GM21786 (cell line): ENCODE results near the gene ZNF628.
A peak's percentile ranks its signal among the peaks of the same experiment; 100 is the strongest.
"Not testable (repeated sequence)": the region's sequence is repeated elsewhere in the genome, so short reads cannot be mapped to it uniquely, and the experiment has no call there.

ENCODE experiments used
- ATAC-seq: cut with Tn5 transposase; IDR thresholded peaks from one replicate; pipeline ENCODE4 v1.9.1; 2021; ENCODE audit not compliant: unreplicated experiment

Gene ZNF628

DNA sequence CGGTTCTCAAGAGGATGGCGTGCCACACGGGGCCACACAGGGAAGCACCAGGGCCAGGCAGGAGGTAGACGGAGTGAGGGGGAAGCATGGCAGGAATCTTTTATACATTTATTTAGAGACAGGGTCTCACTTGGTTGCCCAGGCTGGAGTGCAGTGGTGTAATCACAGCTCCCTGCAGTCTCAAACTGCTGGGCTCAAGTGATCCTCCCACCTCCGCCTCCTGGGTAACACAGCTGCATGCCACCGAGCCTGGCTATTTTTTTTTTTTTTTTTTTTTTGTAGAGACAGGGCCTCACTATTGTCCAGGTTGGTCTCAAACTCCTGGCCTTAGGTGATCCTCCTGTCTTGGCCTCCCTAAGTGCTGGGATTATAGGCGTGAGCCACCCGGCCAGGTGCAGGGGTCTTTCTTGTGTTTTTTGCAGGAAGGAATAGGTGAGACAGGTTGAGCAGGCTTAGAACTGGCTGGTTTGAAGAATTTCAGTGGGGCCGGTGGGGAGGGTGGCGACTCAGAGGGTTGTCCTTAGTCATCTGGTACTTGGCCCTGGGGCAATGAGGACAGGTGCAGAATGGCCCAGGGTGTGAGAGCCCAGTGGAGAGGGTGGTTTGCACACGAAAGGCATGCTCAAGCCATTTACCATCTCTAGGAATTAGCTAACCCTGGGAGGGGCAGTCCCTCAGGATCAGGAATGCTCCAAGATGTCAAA, 19.4 kb downstream of the ZNF628 start:
- no peak for ATAC-seq

DNA sequence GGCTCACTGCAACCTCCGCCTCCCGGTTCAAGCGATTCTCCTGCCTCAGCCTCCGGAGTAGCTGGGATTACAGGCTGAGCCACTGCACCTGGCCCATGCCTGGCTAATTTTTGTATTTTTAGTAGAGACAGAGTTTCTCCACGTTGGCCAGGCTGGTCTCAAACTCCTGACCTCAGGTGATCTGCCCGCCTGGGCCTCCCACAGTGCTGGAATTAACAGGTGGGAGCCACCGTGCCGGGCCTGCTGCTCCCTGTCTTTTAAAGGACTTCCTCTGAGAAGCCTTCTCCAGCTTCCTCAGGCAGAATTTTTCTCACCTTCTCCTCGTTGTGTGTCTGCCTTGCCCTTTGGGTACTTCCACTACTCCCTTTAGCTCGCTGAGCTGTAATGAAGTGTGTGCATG, 20.4 kb downstream of the ZNF628 start:
- ATAC-seq = not testable (repeated sequence)

DNA sequence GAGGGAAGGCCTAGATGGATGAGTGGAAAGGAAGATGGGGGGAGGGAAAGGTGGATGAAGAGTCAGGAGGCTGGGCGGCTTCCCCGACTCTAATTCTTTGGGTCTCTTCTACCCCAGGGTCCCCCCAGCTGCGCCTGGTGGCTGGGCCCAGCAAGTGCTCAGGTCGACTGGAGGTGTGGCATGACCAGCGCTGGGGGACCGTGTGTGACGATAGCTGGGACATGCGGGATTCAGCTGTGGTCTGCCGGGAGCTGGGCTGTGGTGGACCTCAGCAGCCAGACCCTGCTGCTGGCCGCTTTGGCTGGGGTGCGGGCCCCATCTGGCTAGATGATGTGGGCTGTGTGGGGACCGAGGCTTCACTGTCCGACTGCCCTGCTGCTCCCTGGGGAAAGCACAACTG, 21.3 kb downstream of the ZNF628 start:
- ATAC-seq = no peak

DNA sequence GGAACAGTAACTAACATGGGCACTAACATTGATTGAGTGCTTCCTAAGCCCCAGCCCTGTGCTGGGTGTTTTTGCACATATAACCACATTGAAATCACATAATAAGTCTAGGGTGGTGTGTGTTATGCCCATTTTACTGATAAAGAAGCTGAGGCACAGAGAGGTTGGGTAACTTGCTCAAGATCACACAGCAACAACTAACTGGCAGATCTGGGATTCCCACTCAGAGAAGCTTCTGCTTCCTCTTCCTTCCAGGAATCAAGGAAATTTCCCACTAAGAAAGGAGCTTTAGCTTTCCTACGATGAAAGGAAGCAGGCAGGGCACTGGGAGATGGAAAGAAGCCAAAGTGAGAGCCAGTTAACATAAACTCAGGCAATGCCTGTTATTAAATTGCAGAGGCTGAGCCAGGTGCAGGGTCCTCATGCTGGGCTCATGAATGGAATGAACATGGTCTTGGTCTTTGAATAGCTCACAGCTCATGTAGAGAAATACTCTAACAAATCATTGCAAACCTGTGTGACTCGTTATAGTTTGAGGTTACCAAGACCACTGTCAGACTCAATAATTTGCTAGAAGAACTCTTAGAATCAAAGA, 21.9 kb downstream of the ZNF628 start:
- no peak for ATAC-seq

DNA sequence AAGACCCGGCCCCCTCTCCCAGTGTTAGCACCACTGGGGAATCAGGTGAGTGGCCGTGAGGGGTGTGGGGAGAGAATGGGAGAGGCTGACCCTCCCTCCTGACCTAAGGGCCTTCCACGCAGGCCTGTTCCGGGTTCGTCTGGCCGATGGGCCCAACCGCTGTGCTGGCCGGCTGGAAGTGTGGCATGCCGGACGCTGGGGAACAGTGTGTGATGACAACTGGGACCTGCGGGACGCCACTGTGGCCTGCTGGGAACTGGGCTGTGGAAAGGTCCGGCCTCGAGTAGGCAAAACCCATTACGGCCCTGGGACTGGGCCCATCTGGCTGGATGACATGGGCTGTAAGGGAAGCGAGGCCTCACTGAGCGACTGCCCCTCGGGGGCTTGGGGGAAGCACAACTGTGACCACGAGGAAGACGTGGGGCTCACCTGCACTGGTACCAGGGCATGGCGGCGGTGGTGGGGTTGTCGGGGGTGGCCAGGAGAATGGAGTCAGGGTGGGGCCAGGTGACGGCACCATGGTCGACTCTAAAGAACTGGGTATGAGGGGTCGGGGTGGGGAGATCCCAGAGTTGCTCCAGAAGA, 24.0 kb downstream of the ZNF628 start:
- no peak for ATAC-seq

DNA sequence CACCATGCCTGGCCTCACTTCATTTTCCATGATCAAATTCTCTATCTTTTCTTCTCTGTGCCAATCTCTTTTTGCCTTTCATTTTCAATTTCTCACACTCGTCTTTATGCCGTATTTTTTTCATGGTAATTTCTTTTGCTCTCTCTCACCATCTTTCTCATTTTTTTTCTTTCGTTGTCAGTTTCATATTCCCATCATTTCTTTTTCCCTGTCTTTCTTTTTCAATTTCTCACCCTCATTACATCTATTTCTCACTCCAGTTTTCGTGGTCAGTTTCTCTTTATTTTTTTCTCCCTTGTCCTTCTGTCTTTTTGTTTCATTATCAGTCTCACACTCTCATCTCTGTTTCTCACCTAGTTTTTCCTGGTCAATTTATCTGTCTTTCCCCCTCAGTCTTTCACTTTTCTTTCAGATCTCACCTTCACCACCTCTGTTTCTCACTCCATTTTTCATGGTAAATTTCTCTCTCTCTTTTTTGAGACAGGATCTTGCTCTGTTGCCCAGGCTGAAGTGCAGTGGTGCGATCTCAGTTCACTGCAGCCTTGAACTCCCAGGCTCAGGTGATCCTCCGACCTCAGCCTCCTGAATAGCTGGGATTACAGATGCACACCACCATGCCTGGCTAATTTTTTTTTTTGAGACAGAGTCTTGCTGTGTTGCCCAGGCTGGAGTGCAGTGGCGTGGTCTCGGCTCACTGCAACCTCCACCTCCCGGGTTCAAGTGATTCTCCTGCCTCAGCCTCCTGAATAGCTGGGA, 26.0 kb downstream of the ZNF628 start:
- no peak for ATAC-seq

DNA sequence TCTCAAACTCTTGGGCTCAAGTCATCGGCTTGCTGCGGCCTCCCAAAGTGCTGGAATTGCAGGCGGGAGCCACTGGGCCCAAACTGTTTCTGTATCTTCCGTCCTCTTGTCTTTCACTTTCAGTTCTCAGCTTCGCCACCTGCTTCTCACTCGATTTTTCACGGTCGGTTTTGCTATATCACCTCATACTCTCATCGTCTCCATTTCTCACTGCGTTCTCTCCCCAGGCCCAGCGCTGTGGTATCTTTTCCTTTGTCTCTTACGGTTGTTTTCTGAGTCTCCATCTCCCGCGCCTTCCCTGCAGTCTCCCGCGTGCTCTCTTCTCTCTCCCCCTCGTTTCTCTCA, 26.7 kb downstream of the ZNF628 start:
- no peak for ATAC-seq

DNA sequence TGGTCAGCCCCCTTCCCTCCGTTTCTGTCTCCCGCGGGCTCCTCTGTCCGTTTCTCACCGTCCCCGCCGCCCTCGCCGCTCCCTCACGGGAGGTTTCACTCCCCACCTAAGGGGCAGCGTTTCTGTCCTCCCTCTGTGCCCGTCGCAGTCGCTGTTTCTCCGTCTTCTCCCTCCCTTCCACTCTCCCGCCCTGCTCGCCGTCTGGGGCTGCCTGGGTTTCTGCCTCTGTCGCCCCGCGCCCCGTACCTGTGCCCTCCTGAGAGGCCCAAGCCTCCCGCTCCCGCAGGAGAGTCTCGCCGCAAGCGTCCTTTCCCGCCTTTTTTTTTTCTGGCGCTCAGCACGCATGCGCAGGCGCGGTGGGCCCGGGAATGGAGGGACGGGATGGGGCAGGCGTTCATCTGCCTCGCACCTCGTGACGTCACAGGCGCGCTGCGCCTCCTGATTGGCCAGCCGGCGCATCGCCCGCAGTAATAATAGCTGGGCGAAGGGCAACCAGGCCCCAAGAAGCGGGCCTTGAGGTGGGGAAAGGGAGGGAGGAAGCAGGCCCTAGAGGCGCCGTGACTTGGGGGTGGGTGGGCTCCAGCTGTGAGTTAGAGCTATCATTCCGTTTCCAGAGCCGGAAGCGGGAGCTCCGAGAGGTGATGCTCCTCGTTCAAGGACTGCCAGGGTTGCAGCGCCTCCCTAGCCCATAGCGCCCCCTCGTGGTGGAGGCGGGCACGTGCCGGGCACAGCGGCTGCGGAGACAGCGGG, 27.3 kb downstream of the ZNF628 start:
- ATAC-seq = peak; percentile 91

DNA sequence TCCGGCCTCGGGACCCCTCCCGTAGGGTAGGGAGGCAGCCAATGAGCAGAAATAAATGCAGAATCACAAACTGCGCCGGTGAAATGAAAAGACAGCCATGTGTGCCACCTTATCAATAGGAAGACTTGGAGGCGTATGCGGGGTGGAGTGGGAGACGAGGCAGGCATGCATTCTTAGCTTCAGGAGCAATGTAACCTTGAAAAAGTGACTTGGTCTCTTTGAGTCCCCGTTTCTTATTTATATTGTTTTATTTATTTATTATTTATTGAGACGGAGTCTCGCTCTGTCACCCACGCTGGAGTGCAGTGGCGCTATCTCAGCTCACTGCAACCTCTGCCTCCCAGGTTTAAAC, 27.8 kb downstream of the ZNF628 start:
- no peak for ATAC-seq

DNA sequence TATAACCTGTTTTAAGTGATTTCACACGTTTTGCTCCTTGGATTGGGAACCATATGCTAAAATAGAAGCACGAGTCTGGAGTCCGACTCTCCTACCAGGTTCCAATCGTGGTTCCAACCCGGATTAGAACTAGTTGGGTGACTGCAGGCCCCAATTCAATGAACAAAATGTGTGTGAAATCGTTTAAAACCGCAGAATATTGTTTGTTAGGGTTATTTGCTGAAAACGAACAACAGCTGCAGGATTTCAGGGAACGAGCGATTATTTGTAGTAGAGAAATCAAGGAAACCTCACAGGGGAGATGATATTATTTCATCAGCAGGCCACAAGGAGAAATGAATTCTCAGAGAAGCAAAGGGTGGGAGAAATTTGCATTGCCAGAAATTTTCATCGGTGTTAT, 28.6 kb downstream of the ZNF628 start:
- no peak for ATAC-seq

DNA sequence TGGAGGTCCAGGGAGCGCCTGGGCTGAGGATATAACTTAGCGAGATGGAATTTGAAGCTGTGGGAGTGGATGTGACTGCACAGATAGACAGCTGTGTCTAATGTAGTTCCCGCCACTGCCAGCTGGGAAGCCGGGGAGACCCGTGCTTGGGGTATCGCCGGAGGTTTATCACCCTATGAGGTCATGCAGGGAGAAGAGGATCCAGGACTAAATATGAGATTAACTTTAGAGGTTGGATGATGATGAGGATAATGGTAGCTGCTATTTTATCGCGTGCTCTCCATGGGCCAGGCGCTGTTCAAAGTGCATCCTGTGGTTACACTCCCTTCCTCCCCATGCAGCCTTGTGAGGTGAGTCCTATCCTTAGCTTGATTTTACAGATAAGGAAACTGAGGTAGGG, 31.7 kb downstream of the ZNF628 start:
- ATAC-seq = no peak

DNA sequence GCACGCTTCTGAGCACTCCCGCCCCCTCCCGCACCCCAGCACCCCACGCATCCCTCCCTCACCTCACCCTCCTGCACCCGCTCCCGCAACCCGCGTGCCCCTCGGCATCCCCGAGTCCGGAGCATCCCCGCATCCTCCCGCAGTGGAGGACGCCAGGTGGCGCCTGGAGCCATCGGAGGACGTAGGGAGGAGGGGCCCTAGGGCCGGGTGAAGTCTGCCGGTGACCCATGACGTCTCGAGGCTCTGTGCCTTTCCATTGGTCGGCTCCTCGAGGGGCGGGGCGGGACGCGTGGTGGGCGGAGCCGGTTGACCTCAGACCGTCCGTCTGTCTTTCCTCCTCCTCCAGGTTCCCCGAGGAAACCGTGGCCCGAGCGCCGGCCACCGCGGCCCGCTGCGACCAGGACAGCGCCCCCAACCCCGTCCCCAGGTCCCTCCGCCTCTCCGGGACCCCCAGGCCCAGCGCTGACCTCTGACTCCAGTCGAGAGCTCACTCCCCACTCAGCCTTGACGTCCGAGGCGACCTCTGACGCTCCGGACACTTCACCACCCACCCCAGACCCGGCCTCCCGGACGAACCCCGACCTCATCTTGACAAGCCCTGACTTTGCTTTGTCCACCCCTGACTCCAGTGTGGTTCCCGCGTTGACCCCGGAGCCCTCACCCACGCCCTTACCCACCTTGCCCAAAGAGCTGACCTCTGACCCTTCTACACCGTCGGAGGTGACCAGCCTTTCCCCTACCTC, 40.6 kb downstream of the ZNF628 start:
- ATAC-seq = peak; percentile 98

DNA sequence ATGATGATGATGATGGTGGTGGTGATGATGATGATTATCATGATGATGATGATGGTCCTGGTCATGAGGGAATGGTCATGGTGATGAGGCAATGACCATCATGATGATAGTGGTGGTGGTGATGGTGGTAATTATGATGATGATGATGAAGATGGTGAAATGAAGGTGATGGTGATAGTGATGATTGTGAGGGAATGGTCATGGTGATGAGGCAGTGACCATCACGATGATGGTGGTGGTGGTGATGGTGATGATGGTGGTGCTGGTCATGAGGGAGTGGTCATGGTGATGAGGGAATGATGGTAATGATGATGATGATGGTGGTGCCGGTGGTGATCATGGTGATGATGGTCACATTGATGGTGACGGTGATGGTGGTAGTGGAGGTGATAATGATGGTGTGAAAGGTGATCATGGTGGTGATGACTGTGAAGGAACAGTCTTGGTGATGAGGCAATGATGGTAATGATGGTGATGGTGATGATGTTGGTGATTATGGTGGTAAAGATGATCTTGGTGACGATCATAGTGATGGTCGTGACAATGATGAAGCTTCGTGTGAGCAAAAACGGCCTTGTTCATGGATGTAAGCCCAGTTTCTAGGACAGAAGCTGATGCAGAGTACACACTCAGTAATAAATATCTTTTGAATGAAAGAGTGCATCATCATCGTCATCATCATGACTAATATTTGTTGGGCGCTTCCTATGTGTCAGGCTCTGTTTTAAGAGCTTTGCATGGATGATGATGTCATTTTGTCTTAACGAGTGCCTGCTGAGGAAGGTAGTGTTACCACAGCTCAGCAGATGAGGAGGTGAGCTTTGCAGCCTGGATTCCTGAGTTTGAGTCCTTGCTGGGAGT, 43.3 kb downstream of the ZNF628 start:
- ATAC-seq = no peak

DNA sequence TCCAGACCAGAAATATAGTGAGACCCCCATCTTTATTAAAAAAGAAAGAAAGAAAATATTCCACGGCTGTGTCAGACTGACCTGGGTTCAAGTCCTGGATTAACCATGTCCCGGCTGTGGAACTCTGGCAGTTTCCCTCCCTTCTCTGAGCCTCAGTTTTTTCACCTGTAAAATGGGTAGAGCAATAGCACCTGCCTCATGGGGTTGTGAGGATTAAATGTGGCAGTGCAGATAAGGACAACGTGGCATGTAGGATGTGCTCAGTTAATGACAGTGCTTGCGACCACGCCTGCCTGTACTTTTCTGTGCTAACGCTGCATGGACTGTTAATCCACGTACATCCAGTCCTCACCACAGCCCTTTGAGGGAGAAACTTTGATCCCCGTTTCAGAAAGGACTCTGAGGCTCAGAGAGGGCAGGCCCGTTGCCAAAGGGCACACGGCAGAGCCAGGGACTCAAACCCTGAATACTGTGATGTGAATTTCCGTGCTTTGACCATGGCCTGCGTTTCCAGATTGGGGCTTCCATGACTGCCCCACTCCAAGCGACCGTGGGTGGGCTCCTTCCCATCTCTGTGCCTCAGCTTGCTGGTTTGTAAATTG, 44.4 kb downstream of the ZNF628 start:
- no peak for ATAC-seq

DNA sequence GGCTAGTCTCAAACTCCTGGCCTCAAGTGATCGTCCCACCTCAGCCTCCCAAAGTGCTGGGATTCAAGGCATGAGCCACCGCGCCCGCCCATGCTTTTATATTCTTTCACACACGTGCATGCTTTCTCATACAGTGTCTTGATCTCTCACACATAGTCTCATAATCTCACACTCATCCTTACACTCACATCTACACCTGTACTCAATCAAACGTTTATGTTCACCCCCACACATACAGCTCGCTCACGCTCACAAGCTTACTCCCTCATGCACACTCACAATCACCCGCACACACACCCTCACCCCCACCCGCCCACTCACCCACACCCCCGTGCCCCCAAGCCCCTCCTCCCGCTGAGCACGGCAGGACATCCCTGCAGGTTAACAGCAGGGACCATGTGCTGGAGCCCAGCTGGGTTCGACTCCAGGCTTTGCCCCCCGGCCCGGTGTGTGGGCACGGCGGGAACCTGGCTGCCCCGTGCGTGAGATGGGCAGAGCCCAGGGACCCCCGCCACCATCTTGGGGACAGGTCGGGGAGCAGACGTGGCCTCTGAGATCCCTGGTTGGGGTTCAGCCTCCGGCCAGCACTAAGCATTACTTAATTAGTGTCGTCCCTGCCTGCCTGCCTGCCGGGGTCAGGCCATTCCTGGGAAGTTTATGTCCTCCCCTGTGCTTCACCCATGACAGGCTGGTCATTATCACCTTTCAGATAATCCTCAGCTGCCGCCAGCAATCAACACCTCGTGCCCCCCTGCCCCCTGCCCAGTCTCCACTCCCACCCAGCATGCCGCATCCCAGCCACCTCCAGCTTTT, 49.1 kb downstream of the ZNF628 start:
- ATAC-seq = no peak

DNA sequence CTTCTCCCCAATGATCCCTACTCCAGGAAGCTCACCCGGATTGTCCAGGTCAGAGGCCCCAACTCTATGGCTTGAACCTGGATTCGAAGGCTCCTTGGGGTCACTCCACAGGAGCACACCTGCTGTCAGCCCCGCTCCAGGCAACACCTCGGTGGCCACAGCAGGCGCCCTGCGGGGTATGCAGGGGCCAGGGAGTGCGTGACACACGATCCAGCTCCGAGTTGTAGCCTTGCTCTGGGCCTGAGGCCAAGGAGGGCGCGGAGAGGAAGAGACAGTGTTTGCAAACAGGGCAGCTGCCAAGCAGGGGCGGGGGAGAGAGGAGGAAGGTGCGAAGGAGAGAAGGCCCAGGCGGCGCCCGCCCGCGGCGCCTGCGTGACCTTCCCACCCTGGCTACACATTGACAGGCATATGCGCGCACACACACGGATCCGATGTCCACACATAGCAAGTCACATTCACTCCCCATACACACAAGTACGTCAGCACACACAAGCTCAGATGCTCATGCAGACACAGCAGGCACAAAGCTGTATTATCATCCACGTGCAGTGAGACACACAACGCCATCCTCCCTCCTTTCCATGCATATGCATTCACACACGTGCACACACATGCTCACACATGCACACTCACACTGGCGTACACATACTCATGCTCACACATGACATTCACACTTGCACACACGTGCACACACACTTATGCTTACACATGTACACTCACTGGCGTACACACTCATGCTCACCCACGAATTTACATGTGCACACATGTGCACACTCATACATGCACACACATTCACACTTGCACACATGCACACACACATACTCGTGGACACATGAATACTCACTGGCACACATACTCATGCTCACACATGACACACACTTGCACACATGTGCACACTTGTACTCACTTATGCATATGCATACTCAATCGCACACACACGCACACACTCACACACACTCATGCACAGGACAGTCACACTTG, 50.1 kb downstream of the ZNF628 start:
- ATAC-seq = no peak
